NCI-H2081 treated with DMSO at 0.1 percent for 48 hours (cell line): ENCODE results near the gene PRSS27.

ENCODE experiments used
- DNase-seq: peaks from one replicate; lab custom pipeline; 2025; lab: John Stamatoyannopoulos, UW

PRSS27 gene

DNA sequence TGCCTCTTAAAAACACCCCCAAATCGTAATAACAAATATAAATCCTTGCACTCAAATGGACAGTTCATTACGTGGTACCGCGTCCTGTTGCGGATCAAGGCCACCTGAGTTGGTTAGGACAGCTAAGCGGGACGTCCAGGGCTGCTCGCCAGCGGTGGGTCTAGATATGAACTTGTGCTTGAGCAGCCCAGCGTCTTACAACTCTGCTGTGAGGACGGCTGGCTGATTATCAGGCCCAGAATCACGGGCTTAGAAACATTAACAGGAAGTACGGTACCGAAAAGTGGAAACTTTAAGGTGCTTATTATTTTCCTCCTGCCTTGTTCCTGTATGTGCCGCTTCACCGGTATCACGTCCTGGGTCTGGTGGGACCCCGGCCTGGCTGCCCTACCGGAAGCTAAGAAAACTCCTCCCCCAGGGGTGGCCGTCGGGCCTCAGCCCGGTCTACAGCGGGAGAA lies 31.6 kb upstream of the PRSS27 start:
- DNase-seq: no peak

DNA sequence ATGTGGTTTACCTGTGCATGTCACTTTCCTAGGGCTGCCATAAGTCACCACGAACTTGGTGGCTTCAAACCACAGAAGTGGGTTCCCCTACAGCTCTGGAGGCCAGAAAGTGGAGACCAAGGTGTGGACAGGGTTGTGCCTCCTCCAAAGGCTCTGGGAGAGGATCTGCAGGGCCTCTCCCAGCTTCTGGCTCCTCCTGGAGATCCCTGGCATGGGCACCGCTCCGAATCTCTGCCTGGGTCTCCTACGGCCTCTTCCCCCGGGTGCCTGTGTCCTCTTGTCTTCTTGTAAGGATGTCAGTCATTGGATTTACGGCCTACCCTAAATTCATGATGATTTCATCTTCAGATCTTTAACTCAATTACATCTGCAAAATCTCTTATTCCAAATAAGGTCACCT lies 29.9 kb upstream of the PRSS27 start:
- no peak for DNase-seq

DNA sequence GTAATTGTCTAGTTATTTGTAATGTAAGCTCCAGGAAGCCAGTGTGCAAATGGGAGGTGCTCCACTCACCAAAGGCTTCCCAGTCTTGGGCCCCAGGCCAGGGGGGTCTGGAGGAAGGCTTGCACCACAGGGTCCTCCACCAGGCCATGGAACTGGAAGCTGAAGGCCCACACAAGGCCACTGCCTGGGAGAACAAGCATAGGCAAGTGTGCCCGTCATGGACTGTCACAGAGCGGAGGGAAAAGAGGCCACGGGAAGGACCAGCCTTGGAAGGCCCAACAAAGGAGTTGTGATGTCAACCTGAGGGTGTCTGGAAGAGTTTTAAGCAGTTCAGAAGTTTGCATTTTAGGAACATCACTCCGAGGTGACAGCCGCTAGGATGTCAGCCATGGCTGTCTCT lies 29.5 kb upstream of the PRSS27 start:
- DNase-seq: no peak

DNA sequence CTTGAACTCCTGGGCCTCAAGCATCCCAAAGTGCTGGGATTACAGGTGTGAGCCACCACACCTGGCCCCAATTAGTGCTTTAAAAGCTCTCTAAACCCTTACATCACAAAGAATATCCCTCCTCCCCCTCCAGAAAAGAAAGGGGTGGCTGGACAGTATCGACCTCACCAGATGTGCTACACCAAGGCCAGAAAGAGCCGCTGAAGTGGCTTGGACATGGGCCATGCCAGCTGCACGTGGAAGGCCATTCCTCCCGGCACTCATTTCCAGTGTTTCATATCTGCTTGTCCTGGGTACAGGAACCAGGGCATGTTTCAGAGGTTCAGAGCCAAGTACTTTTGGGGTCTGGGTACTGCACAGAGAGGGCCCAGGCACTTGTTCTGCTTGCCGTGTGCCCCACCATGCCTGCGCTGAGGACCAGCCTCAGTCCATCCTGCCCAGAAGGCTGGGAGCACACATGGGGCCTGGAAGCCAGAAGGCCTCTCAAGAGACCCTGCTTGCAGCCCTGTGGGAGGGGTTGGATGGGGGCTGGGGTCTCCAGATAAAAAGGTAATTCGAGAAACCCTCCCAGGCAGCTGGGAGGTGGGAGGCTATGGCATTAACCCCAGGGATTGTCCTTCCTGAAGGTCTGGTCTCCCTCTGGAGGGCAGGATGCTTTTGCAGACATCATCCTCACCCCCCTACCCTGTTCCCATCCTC lies 28.9 kb upstream of the PRSS27 start:
- DNase-seq: no peak

DNA sequence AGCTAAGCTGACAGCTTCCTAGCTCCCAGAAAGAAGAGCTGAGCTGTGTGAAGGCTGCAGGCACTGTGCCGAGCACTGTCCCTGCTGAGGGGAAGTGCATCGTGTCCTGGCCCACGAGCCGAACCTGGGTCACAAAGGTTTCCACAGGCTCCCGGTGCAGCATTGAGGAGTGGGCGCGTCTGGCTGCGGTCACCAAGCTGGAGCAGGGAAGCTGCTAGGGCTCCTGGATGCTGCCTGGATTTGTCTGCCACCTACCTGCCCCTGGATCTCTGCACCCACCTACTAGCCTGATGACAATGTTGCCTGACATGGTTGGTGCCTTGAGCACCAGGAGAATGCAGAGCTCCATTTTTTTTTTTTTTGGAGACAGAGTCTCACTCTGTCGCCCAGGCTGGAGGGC lies 25.9 kb upstream of the PRSS27 start:
- DNase-seq: no peak

DNA sequence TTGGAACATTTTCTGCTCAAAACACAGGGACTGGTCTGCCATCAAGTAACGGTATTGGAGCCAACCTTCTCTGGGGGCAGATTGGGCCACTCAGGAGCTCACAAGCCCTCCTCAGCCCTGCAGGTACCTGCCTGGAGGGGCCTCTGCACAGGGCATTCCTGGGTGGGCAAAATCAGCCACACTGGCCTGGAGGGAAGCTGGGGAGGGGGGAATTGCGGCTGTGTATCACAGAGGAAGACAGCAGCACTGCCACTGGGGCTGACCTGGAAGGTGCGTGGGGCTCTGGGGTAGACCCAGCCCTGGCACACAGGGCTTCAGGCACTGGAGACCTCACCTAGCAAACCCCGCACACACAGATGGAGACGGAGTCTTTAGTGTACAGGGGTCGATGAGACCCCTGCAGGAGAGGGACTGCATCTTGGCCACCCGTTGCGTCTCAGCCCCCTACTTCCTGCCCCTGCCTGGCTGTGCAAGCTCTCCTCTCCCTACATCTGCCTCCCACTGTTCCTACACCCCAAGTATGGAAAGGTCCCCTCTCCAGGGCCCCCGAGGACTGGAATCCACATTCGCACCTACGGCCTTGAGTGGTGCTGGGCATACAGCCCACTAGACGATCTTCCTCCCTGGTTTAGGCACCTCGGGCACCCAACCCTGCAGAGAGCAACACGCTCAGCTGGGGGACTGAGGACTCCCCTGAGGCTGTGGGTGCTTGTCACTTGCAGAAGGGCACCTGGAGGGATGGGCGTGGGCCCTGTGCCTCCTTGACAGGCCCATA lies 25.3 kb upstream of the PRSS27 start:
- DNase-seq: no peak

DNA sequence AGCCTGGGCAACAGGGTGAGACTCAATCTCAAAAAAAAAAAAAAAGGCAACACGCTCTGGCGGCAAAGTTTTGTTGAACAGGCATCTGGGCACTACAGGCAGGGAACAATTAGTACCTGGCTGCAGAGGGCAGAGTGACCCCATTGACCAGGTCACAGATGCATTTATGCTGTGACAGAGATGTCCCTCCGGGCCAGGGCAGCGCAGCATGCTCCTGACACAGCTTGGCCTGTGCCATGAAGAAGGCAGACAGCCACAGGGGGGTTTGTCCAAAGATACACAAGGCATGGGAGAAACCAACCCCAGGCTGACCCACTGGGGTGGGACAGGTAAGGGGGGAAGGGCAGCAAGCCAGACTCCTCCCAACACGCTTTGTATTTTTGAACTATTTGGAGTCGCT lies 24.7 kb upstream of the PRSS27 start:
- DNase-seq: no peak

DNA sequence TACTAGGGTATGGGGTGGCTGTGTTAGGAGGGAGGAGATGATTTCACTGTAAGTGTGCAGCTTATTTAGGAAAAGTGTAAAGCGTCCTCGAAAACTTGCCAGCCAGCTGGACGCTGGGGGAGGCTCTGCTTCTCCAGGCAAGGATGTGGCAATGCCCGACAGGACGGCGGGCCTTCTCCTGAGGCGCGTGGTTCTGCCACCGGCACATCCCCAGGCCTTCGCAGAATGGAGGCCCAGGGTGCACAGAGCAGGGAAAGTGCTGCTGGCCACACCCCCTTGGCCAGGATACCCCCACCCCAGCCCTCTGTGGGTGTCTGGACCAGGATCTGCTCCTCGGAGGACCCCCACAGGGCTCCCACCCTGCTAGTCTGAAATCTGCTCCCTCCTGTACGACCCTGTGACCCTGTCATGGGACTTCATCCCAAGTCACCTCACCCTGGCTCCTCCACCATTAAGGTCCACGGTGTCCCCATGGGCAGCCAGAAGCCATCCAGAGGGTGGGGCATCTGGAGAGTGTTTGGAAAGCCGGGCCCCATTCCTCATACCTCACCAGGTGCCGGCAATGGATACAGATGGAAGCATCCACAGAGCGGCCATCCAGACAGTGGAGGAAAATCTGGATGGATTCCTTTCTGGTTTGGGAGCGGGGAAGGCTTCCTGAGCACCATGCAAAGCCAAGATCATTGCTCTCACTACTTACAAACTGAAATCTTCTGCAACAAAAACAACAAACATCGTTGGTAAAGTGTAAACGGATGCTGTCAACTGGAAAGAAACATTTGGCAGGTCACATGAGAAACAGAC lies 23.2 kb upstream of the PRSS27 start:
- no peak for DNase-seq

DNA sequence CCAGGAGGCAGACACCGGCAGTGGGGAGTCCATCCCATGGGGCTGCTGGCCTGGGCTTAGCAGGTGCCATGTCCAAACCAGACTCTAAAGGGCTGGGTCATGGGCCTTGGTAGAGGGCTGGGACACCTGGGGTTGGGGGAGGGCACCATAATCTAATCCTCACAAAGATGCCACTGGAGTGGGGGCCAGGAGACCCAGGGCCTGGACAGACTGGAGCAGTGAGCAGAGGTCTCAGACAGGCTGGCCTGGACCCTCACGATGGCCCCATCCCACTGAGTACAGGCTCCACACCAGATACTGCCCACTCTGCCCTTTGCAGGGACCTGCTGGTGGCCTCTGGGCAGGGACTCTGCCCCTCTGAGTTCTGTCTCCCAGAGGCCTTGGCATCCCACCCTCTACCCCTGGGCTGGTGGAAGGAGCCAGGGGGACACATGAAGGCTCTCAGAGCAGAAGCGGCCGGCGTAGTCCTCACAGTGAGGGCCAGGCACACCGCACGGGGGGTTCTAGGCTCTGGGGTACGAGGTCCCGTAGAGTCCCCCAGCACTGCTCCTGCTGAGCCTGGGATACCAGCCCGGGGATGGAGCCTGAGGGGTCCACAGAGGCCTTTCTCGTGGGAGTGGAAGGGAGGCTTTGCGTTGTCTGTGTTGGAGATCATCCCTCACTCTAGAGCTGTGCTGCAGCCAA lies 22.4 kb upstream of the PRSS27 start:
- no peak for DNase-seq

DNA sequence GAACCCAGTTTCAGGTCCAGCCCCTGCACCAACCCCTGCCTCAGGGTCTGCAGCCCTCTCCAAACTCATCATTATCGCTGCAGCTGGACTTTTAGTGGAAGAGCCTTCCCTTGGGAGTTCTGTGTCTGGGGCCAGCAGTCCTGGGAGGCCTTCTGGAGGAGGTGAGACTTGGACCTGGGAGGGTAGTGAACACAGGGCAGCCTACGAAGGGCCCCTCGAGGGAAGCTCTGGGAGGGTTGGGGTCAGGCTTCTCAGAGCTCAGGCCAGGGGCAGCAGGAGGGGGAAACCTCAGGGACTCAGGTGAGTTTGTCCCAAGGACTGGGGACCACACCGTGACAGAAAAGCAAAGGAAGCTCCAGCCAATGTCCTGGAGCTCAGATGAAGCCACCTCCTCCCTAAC lies 21.1 kb upstream of the PRSS27 start:
- no peak for DNase-seq

DNA sequence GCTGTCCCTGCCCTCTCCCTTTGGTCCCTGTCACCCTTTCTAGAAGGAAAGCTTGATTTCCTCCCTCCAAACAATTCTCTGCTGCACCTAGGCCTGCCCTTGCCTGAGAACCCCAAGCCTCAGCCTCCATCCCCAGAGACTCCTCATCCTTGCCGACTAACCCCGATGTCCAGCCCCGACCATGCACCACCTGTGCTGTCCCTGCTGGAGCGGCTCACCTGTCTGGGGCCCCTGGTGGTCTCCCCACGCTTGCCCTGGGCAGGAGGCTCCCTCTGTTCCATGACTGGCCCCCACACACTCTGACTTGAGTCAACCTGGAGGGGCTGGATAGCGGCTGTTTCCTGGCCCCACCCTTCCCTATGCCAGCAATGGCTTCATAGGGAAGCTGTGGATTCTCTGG lies 20.5 kb upstream of the PRSS27 start:
- DNase-seq: no peak

DNA sequence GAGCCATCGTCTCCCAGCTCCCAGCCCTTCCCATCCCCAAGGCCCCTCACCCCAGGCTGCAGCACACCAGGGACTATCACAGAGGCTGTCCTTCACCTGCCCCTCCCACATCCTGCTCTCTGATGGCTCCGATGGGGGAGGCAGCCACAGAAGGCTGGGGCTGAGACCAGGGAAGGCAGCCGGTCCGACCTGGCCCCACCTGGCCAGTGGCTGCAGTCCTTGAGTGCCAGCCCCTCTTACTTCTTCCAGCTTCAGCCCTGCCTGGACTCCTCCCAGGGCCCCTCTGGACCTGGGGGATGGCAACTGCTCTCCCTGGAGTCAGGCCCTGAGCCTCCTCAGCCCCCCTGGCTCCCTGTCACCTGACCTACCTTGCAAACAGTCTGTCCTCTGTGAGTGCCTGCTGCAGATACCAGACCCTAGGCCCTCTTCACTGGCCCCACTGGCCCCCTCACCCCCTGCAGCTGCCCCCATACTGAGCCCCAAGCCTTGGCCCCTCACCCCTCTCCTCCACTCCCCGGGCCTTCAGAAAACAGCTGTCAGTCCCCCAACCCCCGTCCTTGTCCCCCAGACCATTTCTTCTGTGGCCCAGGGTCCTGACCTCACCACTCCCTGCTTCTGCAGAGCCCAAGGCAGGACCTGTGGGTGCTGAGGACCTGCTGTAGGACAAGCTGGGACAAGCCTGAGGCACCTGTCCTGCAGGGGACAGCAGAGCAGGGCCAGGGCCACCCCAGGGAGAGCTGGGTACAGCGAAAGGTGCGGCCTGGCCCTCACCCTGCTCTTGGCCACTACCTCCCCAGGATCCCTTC lies 19.8 kb upstream of the PRSS27 start:
- DNase-seq: no peak

DNA sequence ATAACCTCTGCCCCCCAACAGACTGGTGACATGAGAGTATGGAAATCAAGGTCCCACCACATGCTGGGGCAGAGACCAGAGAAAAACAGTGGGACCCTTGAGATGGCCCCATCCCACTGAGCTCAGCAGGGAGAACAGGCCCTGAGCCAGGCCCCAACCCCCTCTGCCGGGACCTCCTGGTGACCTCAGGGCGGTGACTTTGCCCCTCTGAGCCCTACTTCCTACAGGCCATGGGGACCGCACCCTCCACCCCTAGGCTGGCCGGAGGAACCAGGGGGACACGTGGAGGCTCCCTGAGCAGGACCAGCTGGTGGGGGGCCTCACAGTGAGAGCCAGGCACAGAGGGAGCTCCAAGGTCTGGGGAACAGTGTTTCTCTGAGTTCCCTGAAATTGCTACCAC lies 18.6 kb upstream of the PRSS27 start:
- no peak for DNase-seq

DNA sequence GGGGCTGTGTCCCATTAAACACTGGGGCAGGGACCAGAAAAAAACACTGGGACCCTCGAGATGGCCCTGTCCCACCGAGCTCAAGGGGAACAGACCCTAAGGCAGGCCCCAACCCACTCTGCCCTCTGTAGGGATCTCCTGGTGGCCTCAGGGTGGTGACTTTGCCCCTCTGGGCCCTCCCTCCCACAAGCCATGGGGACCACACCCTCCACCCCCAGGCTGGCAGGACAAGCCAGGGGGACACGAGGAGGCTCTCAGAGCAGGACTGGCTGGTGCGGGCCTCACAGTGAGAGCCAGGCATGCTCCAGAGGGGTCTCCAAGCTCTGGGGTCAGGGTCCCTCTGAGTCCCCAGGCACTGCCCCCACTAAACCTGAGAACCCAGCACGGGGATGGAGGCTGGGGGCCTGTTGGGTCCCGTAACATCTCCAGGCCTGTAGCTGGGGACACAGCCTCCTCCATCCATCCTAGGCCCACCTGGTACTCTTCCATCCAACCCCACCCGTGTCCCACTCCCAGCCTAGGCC lies 17.9 kb upstream of the PRSS27 start:
- no peak for DNase-seq

DNA sequence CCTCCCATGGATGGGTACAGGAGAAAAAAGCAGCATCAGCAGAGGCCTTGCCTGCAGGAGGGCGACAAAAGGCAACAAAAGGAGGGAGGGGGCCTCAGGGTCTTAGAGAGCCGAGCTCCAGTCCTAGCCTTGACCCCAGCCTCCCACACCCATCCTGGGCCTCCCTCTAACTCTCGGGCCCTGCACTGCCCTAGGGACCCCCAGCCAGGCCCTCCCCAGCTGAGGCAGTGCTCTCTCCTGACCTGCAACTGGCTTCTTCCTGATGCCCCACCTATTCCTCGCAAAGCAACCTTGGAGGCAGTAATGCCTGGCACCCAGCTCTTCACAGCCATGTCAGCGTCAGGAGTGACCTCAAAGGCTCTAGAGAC lies 17.2 kb upstream of the PRSS27 start:
- DNase-seq: no peak

DNA sequence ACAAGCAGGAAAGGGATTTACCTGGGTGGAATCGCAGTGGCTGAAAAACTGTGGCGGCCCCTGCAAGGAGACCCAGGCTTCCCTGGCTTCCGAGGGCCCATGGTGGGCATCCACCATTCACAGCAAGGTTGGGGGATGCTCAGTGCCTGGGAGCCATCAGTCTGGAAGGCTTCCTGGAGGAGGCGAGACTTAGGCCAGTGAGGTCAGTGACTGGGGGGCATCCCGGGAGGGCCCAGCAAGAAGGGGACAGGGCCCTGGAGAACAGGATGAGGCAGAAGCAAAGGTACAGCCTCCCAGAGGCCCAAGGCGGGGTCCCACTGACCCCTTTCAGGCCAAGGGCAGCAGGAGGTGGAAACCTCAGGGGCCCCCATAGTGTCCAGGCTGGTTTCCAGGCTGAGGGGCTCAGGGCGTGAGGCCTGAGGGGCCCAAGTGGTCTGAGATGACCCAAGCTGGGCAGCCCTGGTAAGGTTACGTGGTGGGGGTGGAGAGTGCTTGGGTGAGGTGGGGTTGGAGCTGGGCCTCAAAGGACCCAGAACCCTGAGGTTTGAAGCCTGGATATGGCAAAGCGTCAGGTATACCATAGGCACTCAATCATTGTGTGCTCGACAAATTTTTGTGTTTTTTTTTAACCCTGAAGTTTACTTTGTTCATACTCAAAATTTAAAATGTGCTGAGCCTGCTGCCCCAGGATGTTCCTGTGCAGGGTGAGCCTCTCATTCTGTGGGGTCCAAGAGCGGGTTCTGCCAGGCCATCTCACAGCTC lies 16.6 kb upstream of the PRSS27 start:
- DNase-seq: no peak

DNA sequence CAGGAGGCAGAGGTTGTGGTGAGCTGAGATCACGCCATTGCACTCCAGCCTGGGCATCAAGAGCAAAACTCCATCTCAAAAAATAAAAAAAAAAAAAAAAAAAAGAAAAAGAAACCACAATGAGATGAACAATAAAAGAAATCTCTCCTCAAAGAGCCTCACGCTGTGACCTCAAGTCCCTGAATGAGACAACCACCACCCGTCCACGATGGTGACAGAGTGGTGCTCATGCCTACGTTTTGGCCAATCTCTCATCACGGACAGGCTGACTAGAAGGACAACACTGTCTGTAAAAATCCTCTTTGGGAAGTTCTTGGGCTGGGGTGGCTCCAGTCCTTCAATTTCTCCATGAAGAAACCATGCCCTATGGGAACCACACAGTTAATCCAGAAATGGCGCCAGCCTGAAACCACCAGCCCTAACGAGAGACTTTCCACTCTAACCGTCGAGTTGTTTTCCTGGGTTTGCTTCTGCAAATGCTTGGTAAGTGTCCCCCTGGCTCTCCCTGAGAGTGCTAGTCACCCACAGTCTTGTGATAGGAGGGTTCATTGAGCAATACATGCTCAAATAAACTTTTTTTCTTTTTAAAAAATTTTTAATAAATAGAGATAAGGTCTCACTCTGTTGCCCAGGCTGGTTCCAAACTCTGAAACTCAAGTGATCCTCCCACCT lies 15.0 kb upstream of the PRSS27 start:
- no peak for DNase-seq

DNA sequence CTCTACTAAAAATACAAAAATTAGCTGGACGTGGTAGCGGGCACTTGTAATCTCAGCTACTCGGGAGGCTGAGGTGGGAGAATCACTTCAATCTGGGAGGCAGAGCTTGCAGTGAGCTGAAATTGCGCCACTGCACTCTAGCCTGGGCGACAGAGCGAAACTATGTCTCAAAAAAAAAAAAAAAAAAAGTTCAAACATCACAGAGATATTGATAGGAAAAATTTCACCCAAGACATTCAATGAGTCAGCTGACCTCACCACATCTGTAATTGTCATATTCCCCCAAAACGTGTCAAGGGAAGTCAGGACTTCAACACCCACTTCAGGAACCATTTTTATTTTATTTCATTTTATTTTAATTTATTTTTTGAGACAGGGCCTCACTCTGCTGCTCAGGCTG lies 8.0 kb upstream of the PRSS27 start:
- no peak for DNase-seq

DNA sequence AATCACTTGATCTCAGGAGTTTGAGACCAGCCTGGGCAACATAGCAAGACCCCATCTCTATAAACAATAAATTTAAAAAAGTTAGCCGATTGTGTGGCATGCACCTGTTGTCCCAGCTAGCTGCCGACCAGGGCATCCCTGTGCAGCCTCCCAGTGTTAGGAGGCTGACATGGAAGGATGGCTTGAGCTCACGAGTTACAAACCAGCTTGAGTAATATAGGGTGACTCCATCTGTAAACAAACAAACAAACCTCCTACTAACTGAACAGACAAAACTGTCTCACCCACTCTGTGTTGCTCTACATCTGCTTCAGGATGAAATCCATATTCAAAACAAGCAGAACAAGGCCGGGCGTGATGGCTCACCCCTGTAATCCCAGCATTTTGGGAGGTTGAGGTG lies 6.9 kb upstream of the PRSS27 start:
- no peak for DNase-seq

DNA sequence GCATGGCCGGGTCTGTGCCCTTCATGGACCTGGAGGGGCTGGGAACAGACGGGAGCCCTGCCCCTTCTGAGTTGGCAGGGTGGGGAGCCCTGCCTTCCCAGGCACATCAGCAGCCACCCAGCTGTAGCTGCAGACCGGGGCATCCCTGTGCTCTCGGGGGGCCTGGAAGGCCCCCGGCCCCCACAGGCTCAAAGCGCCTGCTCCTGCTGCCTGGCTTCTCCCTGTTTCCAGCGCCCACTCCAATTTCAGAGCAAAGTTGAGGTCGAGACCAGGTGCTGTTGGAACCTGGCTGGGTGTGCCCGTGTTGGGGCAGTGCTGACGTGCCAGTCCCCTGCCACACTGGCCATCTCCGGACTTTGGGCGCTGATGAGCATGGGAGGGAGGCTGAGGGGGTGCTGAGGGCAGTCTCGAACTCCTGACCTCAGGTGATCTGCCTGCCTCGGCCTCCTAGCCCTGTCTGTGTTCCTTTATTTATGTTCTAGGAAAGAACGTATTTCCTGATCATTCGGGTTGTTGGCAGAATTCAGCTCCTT lies 4.9 kb upstream of the PRSS27 start:
- no peak for DNase-seq
